GM18499 (cell line): Measurements from ENCODE around the gene TMEM51.

Experiments
- ATAC-seq: cut with Tn5 transposase; IDR thresholded peaks from one replicate; pipeline ENCODE4 v1.9.1; 2021; ENCODE audit warnings: moderate number of reproducible peaks; ENCODE audit not compliant: insufficient read depth, unreplicated experiment

TMEM51 gene, protein sequence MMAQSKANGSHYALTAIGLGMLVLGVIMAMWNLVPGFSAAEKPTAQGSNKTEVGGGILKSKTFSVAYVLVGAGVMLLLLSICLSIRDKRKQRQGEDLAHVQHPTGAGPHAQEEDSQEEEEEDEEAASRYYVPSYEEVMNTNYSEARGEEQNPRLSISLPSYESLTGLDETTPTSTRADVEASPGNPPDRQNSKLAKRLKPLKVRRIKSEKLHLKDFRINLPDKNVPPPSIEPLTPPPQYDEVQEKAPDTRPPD

DNA sequence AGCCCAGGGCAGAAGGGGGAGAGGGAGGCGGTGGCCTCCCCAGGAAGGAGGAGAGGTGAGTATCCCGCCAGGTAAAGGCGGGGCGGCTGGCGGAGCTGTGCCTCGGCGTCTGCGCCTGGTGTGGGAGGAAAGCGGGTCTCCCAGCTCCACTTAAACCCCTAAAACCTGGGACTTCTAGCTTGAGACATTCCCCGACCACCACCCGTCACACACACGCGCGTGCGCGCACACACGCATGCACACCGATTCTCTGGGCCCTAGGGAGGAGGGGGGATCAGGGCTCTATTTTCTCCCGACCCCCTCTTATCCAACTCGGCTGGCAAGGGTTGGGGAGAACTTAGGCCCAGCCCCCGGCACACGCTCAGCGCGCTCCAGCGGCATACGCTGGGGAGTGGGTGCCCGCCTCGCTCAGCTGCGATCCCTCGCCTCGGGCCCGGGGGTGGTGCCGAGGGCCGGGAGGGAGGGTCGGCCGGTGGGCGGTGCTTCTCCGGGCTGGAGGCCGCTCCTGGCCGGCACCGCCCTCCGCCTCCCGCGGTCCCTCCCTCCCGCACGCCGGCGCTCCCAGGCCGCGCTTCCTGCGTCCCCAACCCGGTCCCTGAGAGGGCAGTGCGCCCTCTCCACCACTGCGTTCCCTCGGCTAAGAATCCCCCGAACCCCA lies at the start of gene TMEM51:
Gene TMEM51, plus strand, starts transcription at position 564 of the 658 bp plus-strand sequence. CDS start 61,341 bp downstream, outside the sequence.
- ATAC-seq: no peak

DNA sequence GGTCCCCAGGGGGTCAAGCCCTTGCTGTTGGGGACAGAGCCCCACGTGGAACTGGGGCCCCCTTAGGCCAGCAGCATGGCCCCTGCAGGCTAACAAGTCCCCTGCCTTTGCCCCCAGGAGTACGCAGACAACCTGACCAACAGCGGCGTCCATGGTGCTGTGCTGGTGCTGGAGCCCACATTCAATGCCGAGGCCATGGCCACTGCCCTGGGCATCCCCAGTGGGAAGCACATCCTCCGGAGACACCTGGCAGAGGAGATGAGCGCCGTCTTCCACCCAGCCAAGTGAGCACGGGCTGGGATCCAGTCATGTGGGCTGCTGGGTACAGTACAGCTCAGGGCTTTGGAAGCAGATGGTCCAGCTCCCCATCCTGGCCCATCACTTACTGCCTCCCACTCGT lies 49.6 kb upstream of the TMEM51 start:
- no peak for ATAC-seq

DNA sequence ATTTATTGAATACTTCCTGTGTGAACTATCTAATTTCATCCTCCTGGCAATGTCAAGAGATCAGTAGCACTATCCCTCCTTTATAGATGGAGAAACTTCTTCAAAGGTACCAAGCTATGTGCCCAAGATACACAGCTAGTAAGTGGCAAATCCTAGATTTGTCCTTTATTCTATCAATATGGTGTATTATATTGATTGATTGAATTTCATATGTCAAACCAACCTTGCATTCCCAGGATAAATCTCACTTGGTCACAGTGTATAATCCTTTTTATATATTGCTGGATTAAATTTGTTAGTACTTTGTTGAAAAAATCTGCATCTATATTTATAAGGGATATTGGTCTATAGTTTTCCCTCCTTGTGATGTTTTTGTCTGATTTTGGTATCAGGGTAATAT lies 48.8 kb upstream of the TMEM51 start:
- no peak for ATAC-seq

DNA sequence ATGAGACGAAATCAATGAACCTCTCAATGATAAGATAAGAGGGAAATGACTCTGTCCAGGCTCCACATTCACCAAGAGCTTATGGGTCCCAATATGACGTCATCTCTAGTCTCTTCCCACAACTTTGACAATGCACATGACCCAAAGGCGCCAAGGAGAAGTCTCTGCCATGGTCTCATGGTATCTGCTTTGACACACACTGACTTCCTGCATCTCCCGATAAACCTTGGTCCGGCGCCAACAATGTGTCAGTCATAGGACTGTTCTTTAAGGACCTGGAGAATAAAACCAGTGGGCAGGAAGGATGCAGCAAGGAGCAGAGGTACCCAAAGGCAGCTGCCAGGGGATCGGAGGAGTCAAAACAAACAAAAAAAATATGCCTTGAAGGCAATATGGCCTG lies 46.9 kb upstream of the TMEM51 start:
- no peak for ATAC-seq

DNA sequence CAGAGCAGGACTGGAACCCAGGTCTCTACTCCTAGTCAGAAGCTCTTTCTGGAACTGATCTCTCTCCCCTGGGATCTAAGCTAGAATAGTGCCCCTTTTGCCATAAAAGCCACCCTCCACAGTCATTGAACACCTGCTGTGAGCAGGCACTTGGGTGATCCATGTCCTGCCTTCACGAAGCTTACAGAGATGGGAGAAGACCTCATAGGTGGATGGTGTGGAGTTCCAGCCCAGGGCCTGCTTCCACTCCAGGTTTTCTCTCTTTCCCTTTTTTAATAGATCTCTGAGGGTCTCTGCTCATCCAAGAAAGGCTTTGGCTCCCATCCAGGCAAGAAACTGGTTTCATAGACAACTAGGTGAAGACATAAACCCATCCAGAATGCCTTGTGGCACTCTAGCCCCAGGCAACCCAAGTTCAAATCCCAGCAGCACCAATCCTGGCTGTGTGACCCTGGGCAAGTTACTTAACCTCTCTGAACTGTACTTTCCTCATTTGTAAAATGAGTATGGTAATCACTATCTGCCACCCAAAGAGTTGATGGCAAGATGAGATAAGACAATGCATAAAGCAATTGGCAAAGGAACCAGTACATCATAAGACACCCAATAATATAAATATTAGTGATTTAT lies 46.4 kb upstream of the TMEM51 start:
- ATAC-seq: no peak

DNA sequence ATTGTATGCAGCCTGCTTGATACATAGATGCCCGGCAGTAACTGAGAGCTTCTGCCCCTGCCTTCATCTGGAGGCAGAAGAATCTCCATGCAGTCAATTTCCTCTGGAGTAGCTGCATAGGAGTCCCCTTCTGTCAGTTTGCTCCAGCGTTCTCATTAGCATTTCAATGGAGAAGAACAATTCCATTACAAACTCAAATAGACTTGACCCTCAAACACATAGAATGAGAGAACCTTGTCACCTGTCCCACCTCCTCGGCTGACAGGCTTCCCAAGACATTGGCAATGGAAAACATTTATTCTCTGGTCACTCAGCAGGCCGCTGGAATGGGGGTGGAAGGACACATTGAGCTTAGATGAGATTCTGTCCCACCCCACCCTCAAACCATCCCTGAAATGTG lies 45.6 kb upstream of the TMEM51 start:
- no peak for ATAC-seq

DNA sequence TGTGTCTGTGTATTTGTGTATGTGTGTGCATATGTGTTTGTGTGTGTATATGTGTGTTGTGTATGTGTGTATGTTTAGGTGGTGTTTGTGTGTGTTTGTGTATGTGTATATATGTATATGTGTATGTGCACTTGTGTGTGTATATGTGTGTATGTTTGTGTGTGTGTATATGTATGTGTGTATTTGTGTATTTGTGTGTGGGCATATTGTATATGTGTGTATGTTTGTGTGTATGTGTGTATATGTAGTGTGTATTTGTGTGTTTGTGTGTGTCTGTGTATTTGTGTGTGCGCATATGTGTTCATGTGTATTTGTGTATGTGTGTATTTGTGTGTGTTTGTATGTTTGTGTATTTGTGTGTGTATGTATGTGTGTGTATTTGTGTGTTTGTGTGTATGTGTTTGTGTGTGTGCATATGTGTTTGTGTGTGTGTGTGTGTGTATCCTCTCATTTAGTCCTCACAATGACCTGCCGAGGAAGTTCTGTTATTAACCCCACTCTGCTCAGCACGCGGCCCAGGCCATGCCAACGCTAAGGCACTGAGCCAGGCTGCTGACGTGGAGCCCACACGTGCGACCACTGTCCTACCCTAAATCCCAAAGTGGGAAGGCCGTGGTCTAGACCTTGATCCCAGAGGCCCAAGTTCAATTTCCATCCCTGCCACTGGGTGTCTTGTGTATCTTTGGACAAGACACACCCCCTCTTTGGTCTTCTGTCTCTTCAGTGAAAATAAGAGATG lies 43.2 kb upstream of the TMEM51 start:
- ATAC-seq: no peak

DNA sequence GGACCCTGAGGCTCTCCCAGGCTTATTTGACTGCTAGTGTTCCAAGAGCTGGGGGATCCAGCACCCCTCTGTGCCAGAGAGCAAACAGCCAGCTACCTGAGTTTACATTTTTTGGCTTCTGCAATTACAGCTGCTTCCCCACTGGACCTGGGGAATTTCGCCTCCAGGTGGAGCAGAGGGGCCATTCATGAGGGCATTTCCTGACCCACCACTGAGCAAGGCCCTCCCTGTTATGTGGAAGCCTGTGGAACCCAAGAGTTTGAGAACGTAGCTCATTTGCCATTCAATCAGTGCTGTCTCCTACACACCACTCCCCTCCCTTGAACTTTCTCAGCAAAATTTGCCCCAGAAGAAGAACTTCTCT lies 42.7 kb upstream of the TMEM51 start:
- ATAC-seq: no peak

DNA sequence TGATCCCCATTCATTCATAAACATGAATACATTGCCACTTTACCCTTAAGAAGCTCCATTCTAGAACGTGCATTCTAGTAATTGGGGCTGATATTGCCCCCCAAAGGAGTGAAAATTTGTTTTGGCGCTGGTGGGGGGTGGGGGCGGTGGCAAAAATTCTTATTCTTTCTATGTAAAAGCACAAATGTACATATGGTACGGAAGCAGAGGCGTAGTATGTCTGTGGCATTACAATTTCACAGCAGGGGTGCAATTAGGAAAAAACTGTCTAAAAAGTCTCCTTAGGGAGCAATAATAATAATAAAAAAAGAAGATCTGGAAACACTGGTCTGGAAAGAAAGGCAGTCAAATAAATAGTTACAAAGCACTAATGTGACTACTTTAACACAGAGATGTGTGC lies 40.4 kb upstream of the TMEM51 start:
- no peak for ATAC-seq

DNA sequence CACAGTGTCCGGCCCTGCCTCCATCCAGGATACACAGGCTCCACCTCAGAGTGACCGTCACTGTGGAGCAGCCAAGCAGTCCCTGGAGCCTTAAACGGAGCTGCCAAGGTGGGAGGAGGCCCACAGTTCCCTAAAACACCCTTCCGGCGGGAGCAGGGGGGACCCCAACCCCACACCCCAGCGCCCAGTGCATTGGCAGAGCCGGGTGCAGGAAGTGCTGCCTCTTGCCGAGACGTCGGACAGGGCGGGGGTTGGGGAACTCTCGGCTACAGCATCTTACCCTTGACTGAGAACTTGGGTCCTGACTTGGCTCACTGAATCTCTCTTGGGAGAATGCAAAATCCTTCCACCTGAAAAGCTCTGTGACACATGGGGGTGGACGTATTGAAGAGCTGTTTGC lies 38.7 kb upstream of the TMEM51 start:
- ATAC-seq: no peak

DNA sequence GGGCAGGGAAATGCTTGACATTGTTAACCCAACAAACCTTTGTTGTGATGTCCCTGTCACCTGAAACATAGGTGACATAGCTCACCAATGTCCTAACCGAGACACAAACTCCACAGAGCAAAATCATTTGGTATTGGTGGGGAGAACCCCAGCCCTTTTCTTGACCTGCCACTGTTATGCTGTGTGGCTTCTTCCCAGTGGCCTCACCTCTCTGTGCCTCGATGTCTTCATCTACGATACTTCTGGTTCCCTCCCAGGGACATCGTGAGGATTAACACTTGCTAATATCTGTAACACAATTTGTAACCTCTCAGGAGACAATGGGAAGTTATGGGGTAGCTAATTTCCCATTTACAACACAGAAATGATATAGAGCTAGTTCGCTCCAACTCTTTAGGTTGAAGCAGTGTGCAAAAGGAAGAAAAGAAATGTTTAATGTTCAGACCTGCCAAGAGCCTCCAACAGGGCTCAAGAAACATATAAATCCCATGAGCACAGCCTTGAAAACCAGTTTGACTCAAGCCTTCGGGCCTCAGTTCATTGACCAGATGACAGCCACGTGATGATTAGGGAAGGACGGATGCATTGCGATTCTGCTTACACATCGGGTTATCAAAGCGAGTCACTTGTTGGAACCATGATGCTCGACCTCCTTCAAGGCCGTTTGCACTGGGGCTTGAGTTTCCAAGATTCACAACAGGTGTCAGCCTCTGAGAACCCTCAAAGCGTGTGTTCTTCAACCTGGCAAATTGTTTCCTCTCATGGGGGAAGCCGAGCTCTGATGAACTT lies 37.8 kb upstream of the TMEM51 start:
- ATAC-seq: no peak

DNA sequence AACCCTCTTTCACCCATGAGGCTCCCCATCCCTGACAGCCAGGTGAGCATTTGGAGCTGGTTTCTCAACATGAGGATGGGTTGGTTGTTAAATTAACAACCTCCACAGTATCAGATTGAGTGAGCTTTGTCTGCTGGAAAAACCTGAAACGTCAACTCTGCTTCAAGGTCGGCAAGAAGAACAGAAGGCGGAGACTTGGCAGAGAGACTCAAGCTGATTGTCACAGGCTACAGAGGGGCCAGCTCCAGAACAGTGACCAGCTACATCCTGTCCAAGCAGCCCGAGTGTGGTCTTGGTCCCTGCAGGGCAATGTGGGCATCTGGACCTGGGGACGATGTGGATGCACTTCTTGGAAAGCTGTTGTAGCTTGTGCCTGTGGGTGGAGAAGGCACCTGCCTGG lies 36.6 kb upstream of the TMEM51 start:
- ATAC-seq: no peak

DNA sequence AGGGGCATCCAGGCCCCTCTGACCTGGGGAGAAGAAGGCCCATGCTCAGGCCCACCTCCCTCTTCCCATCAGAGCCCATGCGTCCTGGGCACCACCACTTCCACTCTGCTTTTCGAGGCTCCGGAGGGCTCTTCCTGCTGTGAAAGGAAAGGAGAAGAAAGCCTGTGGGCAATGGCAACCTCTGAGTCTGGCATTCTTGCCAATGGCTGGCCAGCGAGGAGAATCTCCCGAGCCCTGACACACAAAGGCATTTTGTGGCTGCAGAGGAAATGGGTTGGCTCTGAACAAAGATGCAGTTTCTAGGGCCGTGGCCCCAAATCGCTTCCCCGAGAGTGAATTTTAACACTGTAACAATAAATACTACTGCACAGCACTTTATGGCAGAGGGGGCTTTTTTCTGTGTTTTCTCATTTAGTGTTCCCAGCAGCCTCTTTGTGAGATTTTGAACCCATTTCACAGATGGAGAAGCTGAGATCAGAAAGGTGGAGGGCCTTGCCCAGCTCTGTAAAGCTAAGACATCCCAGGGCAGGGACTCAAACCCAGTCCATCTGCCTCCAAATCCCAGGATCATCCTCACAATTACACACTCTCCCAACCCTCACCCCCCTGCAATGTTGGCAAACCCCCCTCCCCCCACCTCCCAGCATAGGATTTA lies 35.7 kb upstream of the TMEM51 start:
- ATAC-seq: no peak

DNA sequence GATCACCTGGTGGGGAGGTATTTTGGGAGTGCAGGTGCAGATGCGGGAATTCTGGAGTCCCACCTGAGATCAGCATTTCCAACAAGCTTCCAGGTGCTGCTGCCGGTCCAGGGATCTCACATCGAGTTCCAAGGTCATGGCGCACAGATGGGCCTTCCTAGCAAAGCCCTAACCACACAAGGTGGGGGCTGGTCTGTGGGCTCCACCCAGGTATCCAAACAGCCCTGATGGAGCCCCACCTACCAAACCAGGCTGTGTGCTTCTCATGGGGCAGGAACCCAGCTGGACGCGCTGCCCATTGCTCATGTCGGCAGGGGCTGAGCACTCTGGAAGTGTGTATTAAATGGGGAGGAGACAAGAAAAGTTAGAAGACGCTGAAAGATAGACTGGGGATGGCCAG lies 35.0 kb upstream of the TMEM51 start:
- no peak for ATAC-seq

DNA sequence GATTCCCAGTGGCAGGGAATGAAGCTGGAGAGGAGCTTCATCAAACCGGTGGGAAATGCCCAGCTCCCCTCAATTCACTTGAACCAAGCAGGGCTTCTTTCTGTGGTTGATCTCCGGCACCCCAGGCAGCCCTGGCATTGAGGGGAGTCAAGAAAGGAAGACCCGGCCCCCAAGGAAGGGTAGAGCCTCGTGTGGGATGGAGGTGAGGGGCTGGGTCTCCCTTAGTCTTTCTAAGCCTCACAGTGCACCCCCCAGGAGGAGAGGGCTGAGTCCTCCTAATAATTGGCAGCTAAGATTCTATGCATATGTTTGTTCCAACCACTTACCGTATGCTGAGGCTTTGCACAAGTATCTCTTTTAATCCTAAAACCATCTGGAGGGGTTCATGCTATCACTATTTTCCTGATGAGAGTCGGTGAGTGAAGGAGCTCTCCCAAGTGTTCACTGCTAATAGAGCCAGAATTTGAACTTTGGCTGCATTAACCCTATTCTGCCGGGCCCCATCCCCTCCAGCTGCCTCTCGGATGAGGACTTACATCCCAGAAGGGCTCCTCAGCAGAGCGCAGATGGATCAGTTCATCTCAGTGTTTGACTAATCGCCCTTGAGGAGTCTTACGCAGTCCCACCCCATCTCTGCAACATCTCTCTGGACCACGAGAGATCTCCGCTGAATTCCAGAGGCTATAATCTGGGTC lies 33.1 kb upstream of the TMEM51 start:
- ATAC-seq: no peak

DNA sequence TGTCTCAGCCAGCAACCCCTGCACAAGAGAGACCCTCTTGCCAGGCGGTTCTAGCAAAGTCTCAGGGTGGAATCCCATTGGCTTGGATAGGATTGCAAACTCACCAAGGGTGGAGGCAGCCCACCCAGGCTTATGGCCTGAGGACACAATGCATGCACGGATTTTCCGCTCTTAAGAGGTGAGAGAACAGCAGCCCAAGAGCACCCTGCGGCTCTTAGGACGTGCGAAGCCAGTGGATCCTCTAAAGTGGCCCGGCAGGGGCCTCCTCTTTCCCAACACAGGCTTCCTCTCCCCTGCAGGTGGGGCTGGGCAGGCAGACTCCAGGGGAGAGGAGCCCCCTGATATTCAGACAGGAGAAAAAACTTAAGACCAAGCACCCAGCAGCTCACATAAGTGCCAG lies 31.2 kb upstream of the TMEM51 start:
- no peak for ATAC-seq

DNA sequence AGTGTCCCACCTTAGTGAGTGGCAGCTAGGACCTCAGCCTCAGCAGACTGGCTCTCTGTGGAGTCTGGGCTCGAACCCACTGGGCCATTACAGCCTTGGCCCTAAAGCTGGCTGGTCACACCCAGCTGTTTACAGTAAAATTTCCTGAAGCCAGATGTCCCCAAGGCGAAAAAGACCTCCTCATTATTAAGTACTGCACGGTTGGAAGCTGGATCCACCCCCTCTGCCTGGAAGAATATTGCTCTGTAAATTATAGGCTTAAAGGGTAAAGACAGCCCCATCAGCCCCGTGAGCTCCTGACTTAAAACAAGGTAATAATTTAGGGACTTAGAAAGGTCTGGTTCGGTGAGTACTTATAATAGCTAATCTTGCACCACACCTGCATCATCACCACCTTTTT lies 30.3 kb upstream of the TMEM51 start:
- no peak for ATAC-seq

DNA sequence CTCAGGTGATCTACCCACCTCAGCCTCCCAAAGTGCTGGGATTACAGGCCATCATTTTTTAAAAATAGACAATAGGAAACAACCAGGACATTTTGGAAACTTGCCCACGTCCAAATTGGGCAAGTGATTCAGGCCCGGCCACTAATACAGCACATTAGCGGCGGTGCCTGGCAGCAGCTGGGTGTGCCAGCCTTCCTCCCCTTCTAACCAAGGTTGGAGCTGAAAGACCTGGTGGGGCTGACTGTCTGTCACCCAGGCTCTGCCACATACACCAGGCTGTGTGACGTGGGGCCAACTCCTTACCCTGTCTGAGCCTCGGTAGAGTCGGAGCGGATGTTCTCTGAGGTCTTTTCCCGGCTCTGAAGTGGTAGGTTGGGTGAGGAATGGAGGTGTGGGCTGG lies 29.6 kb upstream of the TMEM51 start:
- ATAC-seq: no peak

DNA sequence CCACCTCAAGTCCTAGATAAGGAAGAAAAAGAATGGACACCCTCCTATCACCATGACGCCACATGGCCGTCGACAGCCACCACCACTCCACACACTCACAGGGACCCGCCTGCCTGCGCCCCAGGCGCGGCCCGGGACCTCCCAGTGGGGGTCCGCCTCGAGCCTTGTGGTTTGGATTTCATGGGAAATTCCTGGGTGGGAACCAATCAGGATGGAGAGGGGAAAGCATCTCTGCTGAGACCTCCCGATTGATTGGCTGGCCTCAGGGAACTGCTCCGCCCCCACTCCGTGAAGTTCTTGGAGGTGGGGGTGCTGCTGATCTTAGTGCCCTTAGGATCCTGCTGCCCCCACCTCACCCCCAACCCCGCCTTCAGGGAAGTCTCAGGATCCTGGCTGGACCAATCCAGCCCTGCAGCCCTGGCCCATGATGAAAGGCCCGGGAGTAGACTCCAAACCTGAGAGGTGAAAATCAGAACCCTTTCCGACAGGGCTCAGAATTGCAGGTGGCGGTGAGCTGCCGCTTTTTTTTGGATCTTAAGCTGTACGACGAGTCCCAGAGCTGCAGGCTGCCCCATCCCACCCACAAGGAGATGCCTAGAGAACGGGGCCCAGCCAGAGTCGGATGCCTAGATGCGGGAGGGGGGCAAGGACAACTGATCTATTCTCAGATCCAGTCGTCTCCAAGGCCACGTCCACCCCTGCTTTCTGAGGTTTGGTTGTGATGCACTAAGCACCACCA lies 29.0 kb upstream of the TMEM51 start:
- no peak for ATAC-seq
